WI38 (cell line): ENCODE measurements around the gene TEKT4.
"Not testable (repeated sequence)": the region's sequence is repeated elsewhere in the genome, so short reads cannot be mapped to it uniquely, and the experiment has no call there.

Experiments used
- H3K4me3 ChIP-seq: 2 replicates; pipeline ENCODE4 v1.5.1; 2011; ENCODE audit warnings: low read depth, mild to moderate bottlenecking, control low read depth, low read length
- CTCF ChIP-seq: IDR thresholded peaks from 2 replicates; pipeline ENCODE4 v1.5.1; 2012; ENCODE audit warnings: low read depth, mild to moderate bottlenecking, control low read depth, low read length

TEKT4 gene

DNA sequence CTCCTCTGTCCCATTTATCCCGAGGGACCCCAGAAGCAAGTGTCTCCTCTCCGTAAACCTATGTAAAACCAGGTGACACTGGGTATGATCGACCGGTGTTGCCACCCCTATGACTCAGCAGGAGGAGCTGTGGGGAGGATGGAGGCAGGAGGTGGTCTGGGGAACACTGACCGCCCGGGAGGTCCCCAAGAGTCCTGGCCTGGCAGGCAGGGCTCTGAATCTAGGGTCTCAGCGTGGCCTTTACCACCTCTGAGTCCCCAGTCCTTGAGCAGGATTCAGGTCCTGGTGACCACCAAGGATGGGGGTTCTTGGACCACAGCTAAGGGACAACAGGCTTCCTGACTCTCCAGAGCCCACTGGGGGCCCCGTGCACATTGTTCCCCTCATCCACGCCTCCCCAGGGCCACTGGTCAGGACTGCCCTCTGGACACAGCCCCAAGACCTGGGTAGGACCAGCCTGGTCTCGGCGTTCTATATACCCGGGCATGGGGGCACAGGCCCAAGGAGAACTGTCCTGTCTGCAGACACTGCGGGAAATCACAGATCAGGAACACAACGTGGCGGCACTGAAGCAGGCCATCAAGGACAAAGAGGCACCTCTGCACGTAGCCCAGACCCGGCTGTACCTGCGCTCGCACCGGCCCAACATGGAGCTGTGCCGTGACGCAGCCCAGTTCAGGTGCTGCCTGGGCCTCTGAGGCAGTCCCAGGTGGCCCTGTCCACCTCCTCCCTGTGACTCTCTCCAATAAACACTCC lies 4.0 kb downstream of the TEKT4 start:
- no peak overlapping the region for H3K4me3 ChIP-seq
- TF ChIP-seq CTCF, result no peak

- TF ChIP-seq CTCF, result no peak
- H3K4me3 ChIP-seq, result no peak overlapping the region
These were observed 4.7 kb downstream of the TEKT4 start for GRCh38 chr2:94875820-94876522.

DNA sequence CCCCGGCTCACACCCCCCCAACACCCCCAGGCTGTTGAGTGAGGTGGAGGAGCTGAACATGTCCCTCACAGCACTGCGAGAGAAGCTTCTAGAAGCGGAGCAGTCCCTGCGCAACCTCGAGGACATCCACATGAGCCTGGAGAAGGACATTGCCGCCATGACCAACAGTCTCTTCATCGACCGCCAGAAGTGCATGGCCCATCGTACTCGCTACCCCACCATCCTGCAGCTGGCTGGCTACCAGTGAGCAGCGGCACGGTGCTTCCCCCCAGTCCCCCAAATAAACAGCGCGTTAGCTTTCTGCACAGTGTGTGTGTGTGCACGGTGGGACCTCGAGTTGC lies 5.3 kb downstream of the TEKT4 start:
- no peak overlapping the region for H3K4me3 ChIP-seq
- TF ChIP-seq CTCF, result no peak

- no peak for TF ChIP-seq CTCF
- no peak overlapping the region for H3K4me3 ChIP-seq
These were observed 5.9 kb downstream of the TEKT4 start for GRCh38 chr2:94877129-94877528.

DNA sequence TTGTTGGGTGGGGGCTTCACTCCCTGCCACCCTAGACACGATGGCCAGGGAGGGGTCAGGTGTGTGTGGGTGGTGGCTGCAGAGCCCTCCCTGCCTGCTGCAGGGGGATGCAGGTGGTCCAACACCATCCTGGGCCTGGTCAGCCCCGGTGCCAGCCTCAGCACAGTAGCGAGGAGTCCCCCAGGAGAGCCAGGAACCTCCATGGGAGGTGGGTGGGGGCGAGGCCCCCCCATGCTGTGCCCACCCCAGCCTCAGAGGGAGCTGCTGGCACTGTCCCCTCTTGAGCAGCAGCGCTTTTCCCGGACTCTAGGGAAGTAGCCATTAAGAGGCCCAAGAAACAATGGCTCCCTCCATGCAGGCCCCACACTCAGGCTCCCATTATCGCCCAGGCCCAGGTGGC lies 7.3 kb downstream of the TEKT4 start:
- H3K4me3 ChIP-seq, result not testable (repeated sequence)

- H3K4me3 ChIP-seq, result no peak overlapping the region
- no peak for TF ChIP-seq CTCF
These were observed 8.2 kb downstream of the TEKT4 start for GRCh38 chr2:94879314-94879981.

DNA sequence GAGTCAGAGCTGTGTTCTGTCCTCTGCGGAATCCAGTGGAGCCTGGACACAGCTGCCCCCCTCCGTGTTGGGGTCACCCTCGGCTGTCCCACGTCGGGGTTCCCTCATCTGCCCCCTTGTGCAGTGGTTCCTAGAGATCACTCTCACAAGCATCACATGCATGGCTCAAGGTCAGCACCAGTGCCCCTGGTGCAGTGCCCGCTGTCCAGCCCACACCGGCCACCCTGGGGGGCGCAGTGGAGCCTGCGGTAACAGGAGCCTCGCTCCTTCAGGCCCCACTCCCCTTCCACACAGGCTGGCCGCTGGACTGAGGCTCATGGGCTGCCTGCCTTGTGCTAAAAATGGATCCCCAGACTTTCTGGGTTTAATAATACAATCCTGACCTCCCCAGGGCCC lies 8.8 kb downstream of the TEKT4 start:
- no peak overlapping the region for H3K4me3 ChIP-seq
- no peak for TF ChIP-seq CTCF
